HEK293 (cell line): ENCODE results near the gene PARD3.

Source experiments
- CTCF ChIA-PET: fragments of 350-600 bp; formaldehyde crosslinking; extraction: SDS; loops from one replicate; lab custom pipeline; 2021; ENCODE audit warnings: antibody characterized with exemption; lab: Yijun Ruan, JAX
- POLR2A ChIA-PET: fragments of 300-600 bp; formaldehyde crosslinking; extraction: SDS; loops from one replicate; lab custom pipeline; 2020; ENCODE audit warnings: antibody characterized with exemption, inconsistent platforms; lab: Yijun Ruan, JAX
- H3K27ac ChIP-seq: fragments of 200-500 bp; sonication (Bioruptor generic); 2 replicates; pipeline ENCODE4 v1.5.1; 2014; ENCODE audit warnings: low read depth, low read length, control low read depth, inconsistent platforms; ENCODE audit errors: extremely low read depth
- H3K36me3 ChIP-seq, 2 experiments: fragments of 200-500 bp in 1 of 2; sonication (Bioruptor generic) in 1 of 2; 1 replicate in 1 of 2; 2 replicates in 1 of 2; pipeline ENCODE4 v1.5.1; 2014 to 2017; ENCODE audit warnings: inconsistent platforms in 2 of 2, low read length in 2 of 2; ENCODE audit not compliant: control insufficient read depth in 2 of 2, insufficient read depth in 1 of 2
- H3K4me1 ChIP-seq: fragments of 200-500 bp; sonication (Bioruptor generic); 2 replicates; pipeline ENCODE4 v1.5.1; 2014; ENCODE audit warnings: mild to moderate bottlenecking, low read length, inconsistent platforms; ENCODE audit not compliant: control insufficient read depth, insufficient read depth
- H3K4me3 ChIP-seq: 2 replicates; pipeline ENCODE4 v1.5.1; 2011; ENCODE audit warnings: low read depth, mild to moderate bottlenecking, control low read depth, low read length, moderate library complexity
- H3K9me3 ChIP-seq: fragments of 200-500 bp; sonication (Bioruptor generic); 2 replicates; pipeline ENCODE4 v1.5.1; 2014; ENCODE audit warnings: low read depth, low read length, inconsistent platforms; ENCODE audit not compliant: control insufficient read depth, insufficient read depth
- GLIS1 ChIP-seq: fragments of 450-650 bp; formaldehyde crosslinking; IDR thresholded peaks from 2 replicates; pipeline ENCODE4 v1.5.1; 2016; ENCODE audit warnings: missing biosample characterization, missing genetic modification characterization
- INSM2 ChIP-seq: fragments of 450-650 bp; formaldehyde crosslinking; IDR thresholded peaks from 2 replicates; pipeline ENCODE4 v1.5.1; 2016; ENCODE audit warnings: missing biosample characterization, missing genetic modification characterization
- KLF1 ChIP-seq: fragments of 450-650 bp; formaldehyde crosslinking; IDR thresholded peaks from 2 replicates; pipeline ENCODE4 v1.5.1; 2016; ENCODE audit warnings: missing biosample characterization, missing genetic modification characterization
- KLF7 ChIP-seq: fragments of 450-650 bp; formaldehyde crosslinking; IDR thresholded peaks from 2 replicates; pipeline ENCODE4 v1.5.1; 2016; ENCODE audit warnings: missing biosample characterization, missing genetic modification characterization, borderline replicate concordance
- SP7 ChIP-seq: fragments of 450-650 bp; formaldehyde crosslinking; IDR thresholded peaks from 2 replicates; pipeline ENCODE4 v1.5.1; 2016; ENCODE audit warnings: missing biosample characterization, missing genetic modification characterization
- ZBTB17 ChIP-seq: fragments of 450-650 bp; formaldehyde crosslinking; IDR thresholded peaks from 2 replicates; pipeline ENCODE4 v1.5.1; 2016; ENCODE audit warnings: missing biosample characterization, missing genetic modification characterization
- ZFP37 ChIP-seq: fragments of 450-650 bp; formaldehyde crosslinking; IDR thresholded peaks from 2 replicates; pipeline ENCODE4 v1.5.1; 2016; ENCODE audit warnings: missing biosample characterization, missing genetic modification characterization
- ZFP69B ChIP-seq: fragments of 450-650 bp; formaldehyde crosslinking; IDR thresholded peaks from 2 replicates; pipeline ENCODE4 v1.5.1; 2016; ENCODE audit warnings: missing biosample characterization, missing genetic modification characterization
- ZNF132 ChIP-seq: fragments of 450-650 bp; formaldehyde crosslinking; IDR thresholded peaks from 2 replicates; pipeline ENCODE4 v1.5.1; 2017; ENCODE audit warnings: missing biosample characterization, missing genetic modification characterization, borderline replicate concordance
- ZNF202 ChIP-seq: fragments of 450-650 bp; formaldehyde crosslinking; IDR thresholded peaks from 2 replicates; pipeline ENCODE4 v1.5.1; 2016; ENCODE audit warnings: missing biosample characterization, missing genetic modification characterization, borderline replicate concordance
- ZNF274 ChIP-seq, 2 experiments: fragments of 200-500 bp in 1 of 2; fragments of 450-650 bp in 1 of 2; sonication (Bioruptor generic) in 1 of 2; formaldehyde crosslinking in 1 of 2; IDR thresholded peaks; 2 replicates each; pipeline versions ENCODE4 v1.5.1 to v1.6.1; 2014 to 2016; ENCODE audit warnings: borderline replicate concordance in 1 of 2, inconsistent platforms in 1 of 2, low read length in 1 of 2, missing biosample characterization in 1 of 2, missing genetic modification characterization in 1 of 2
- ZNF311 ChIP-seq: fragments of 450-650 bp; formaldehyde crosslinking; IDR thresholded peaks from 2 replicates; pipeline ENCODE4 v1.5.1; 2017; ENCODE audit warnings: missing biosample characterization, missing genetic modification characterization, borderline replicate concordance
- ZNF366 ChIP-seq: fragments of 450-650 bp; formaldehyde crosslinking; conservative IDR thresholded peaks from 2 replicates; pipeline ENCODE4 v1.5.1; 2016; ENCODE audit warnings: missing biosample characterization, missing genetic modification characterization
- ZNF394 ChIP-seq: fragments of 450-650 bp; formaldehyde crosslinking; IDR thresholded peaks from 2 replicates; pipeline ENCODE4 v1.5.1; 2016; ENCODE audit warnings: missing biosample characterization, missing genetic modification characterization, mild to moderate bottlenecking, moderate library complexity, borderline replicate concordance
- ZNF404 ChIP-seq: fragments of 450-650 bp; formaldehyde crosslinking; IDR thresholded peaks from 2 replicates; pipeline ENCODE4 v1.5.1; 2017; ENCODE audit warnings: missing biosample characterization, missing genetic modification characterization
- ZNF488 ChIP-seq: fragments of 450-650 bp; formaldehyde crosslinking; IDR thresholded peaks from 2 replicates; pipeline ENCODE4 v1.5.1; 2016; ENCODE audit warnings: missing biosample characterization, missing genetic modification characterization
- ZNF514 ChIP-seq: fragments of 450-650 bp; formaldehyde crosslinking; IDR thresholded peaks from 2 replicates; pipeline ENCODE4 v1.5.1; 2016; ENCODE audit warnings: missing biosample characterization, missing genetic modification characterization
- ZNF549 ChIP-seq: fragments of 450-650 bp; IDR thresholded peaks from 2 replicates; pipeline ENCODE4 v1.5.1; 2018; ENCODE audit warnings: missing biosample characterization, missing genetic modification characterization, mild to moderate bottlenecking, inconsistent platforms, moderate library complexity
- ZNF555 ChIP-seq: fragments of 450-650 bp; formaldehyde crosslinking; conservative IDR thresholded peaks from 2 replicates; pipeline ENCODE4 v1.5.1; 2017; ENCODE audit warnings: missing biosample characterization, mild to moderate bottlenecking, missing genetic modification characterization, inconsistent platforms
- ZNF571 ChIP-seq: fragments of 450-650 bp; formaldehyde crosslinking; IDR thresholded peaks from 2 replicates; pipeline ENCODE4 v1.5.0; 2017; ENCODE audit warnings: missing biosample characterization, missing genetic modification characterization
- ZNF629 ChIP-seq: fragments of 450-650 bp; formaldehyde crosslinking; IDR thresholded peaks from 2 replicates; pipeline ENCODE4 v1.5.1; 2017; ENCODE audit warnings: missing biosample characterization, missing genetic modification characterization
- ZNF639 ChIP-seq: fragments of 450-650 bp; formaldehyde crosslinking; IDR thresholded peaks from 2 replicates; pipeline ENCODE4 v1.5.1; 2016; ENCODE audit warnings: missing biosample characterization, missing genetic modification characterization
- ZNF660 ChIP-seq: fragments of 450-650 bp; IDR thresholded peaks from 2 replicates; pipeline ENCODE4 v1.5.1; 2018; ENCODE audit warnings: missing biosample characterization, mild to moderate bottlenecking, missing genetic modification characterization
- ZXDB ChIP-seq: fragments of 450-650 bp; formaldehyde crosslinking; IDR thresholded peaks from 2 replicates; pipeline ENCODE4 v1.5.1; 2016; ENCODE audit warnings: missing biosample characterization, missing genetic modification characterization

Gene PARD3

GRCh38 chr10:34808336-34808735, 6.8 kb downstream of the PARD3 start:
- Histone ChIP-seq H3K4me1 (peaks cover 32% of the 10 kb centered on the region), H3K36me3 (no peaks in the 10 kb centered on the region; a peak in 1 of 3 replicates), H3K9me3 (no peaks in the 10 kb centered on the region), H3K27ac (no peak overlapping the region), H3K4me3 (no peak overlapping the region)
- ChIA-PET CTCF (interaction anchor here (0.6 to 1.3 kb wide), 3 partner anchors 75 to 186 kb away, joined by 3 to 8 read pairs (median 3); no protein-coding TSS in a partner anchor), POLR2A (interaction anchor here (1.3 kb wide), 1 partner anchor 10 kb away, joined by 3 read pairs; no protein-coding TSS in a partner anchor)
- TF ChIP-seq ZNF311 = no peak

GRCh38 chr10:34804306-34804705, 10.8 kb downstream of the PARD3 start:
- CTCF ChIA-PET = interaction anchor here (0.7 kb wide), 1 partner anchor 11 kb away, joined by 4 read pairs; no protein-coding TSS in a partner anchor

GRCh38 chr10:34802692-34803091, 12.4 kb downstream of the PARD3 start:
- Histone ChIP-seq H3K36me3 (no peaks in the 10 kb centered on the region; a peak in 1 of 3 replicates), H3K4me3 (no peak overlapping the region), H3K4me1 (peaks cover 6% of the 10 kb centered on the region), H3K9me3 (no peaks in the 10 kb centered on the region)
- POLR2A ChIA-PET = interaction anchor here (0.9 to 1.3 kb wide), 2 partner anchors 7 to 13 kb away, joined by 3 to 4 read pairs; no protein-coding TSS in a partner anchor
- TF ChIP-seq KLF7 (no peak), ZBTB17 (no peak)
- TF ChIP-seq, all 188 proteins: peak for 0
- CTCF ChIA-PET = no interaction called here
- H3K27ac ChIP-seq = no peak overlapping the region

More at GRCh38 chr10:34804306-34804705, 10.8 kb downstream of the PARD3 start:
- TF ChIP-seq ZNF555 (tag by site-specific recombination) = no peak
- TF ChIP-seq GLIS1 (tag by site-specific recombination) = no peak
- no peak for TF ChIP-seq ZNF571 (tag by site-specific recombination)
- no peak for TF ChIP-seq ZNF394 (tag by site-specific recombination)
- TF ChIP-seq SP7 = no peak
- H3K36me3 ChIP-seq = no peaks in the 10 kb centered on the region; a peak in 1 of 3 replicates
- POLR2A ChIA-PET = no interaction called here
- no peak overlapping the region for H3K4me3 ChIP-seq
- no peaks in the 10 kb centered on the region for H3K9me3 ChIP-seq
- H3K4me1 ChIP-seq = peaks cover 12% of the 10 kb centered on the region
- H3K27ac ChIP-seq = no peak overlapping the region

- ChIA-PET POLR2A (interaction anchor here (1.3 kb wide), 1 partner anchor 9 kb away, joined by 3 read pairs; no protein-coding TSS in a partner anchor), CTCF (interaction anchor here (0.6 kb wide), 2 partner anchors 437 to 781 kb away, joined by 4 to 6 read pairs; no protein-coding TSS in a partner anchor)
- peaks cover 6% of the 10 kb centered on the region for H3K4me1 ChIP-seq
- H3K36me3 ChIP-seq = peaks cover 0 to 3% of the 10 kb centered on the region in 2 experiments; a peak in 1 of 3 replicates
- no peak overlapping the region for H3K4me3 ChIP-seq
- H3K9me3 ChIP-seq = no peaks in the 10 kb centered on the region
- no peak overlapping the region for H3K27ac ChIP-seq
- no peak for TF ChIP-seq ZNF132 (tag by site-specific recombination)
- TF ChIP-seq ZNF549 = no peak
- TF ChIP-seq ZNF202 (tag by site-specific recombination) = no peak
- TF ChIP-seq ZNF274 (IDR thresholded peaks at IDR 0.05; ENCODE audit: low read length) = no peak
- TF ChIP-seq ZNF274 (tag by site-specific recombination; IDR thresholded peaks at IDR 0.05; ENCODE audit: borderline replicate concordance) = no peak
- TF ChIP-seq KLF1 = 0 out of 2 replicates have a peak, but pooled peaks have one; percentile 32
- TF ChIP-seq ZNF639 (tag by site-specific recombination) = no peak
- 0 out of 2 replicates have a peak, but pooled peaks have one; percentile 45 for TF ChIP-seq ZNF660 (tag by site-specific recombination)
- TF ChIP-seq ZNF404 (tag by site-specific recombination) = no peak
- TF ChIP-seq ZNF514 (tag by site-specific recombination) = no peak
- no peak for TF ChIP-seq ZFP69B
- no peak for TF ChIP-seq ZNF488 (tag by site-specific recombination)
- no peak for TF ChIP-seq INSM2 (tag by site-specific recombination)
- no peak for TF ChIP-seq ZFP37
- TF ChIP-seq ZXDB (tag by site-specific recombination) = 0 out of 2 replicates have a peak, but pooled peaks have one; percentile 17
- 0 out of 2 replicates have a peak, but pooled peaks have one; percentile 20 for TF ChIP-seq ZNF629 (tag by site-specific recombination)
- TF ChIP-seq ZNF366 (tag by site-specific recombination) = peak; percentile 49; the same call in 1 of the 2 replicates
These were observed 13.9 kb downstream of the PARD3 start for GRCh38 chr10:34801097-34801733.
